OCI-LY1 (cell line): ENCODE results near the gene GYS2.

Source experiments
- CTCF ChIP-seq: fragments of 200-600 bp; sonication (generic), shearing (Covaris generic); IDR thresholded peaks from 2 replicates; pipeline ENCODE4 v1.5.1; 2017; ENCODE audit warnings: mild to moderate bottlenecking, antibody characterized with exemption, low read length, moderate library complexity, mixed read lengths
- EZH2 ChIP-seq: fragments of 200-600 bp; sonication (generic), shearing (Covaris generic); IDR thresholded peaks from 2 replicates; pipeline ENCODE4 v1.8.0; 2017; ENCODE audit warnings: borderline replicate concordance, mixed run types, mild to moderate bottlenecking, antibody characterized with exemption, low read length, moderate library complexity, mixed read lengths

GRCh38 chr12:21529456-21529855 lies 75.2 kb downstream of the GYS2 start:
- TF ChIP-seq EZH2, result no peak
- no peak for TF ChIP-seq CTCF
